PFSK-1 (cell line): ENCODE data around the gene RFX3.

Source experiments
- FOXP2 ChIP-seq: optimal IDR thresholded peaks from 2 replicates; pipeline ENCODE3; 2011; ENCODE audit warnings: borderline replicate concordance, control low read depth, inconsistent platforms; ENCODE audit not compliant: insufficient read depth; ENCODE audit errors: extremely low read length, extremely low read depth
- POLR2AphosphoS5 ChIP-seq: IDR thresholded peaks from 2 replicates; pipeline ENCODE4 v1.6.1; 2012; ENCODE audit warnings: low read depth, mild to moderate bottlenecking, control low read depth, low read length, moderate library complexity
- SIN3A ChIP-seq: IDR thresholded peaks from 2 replicates; pipeline ENCODE4 v1.6.1; 2012; ENCODE audit warnings: mild to moderate bottlenecking, low read length, moderate library complexity, borderline replicate concordance; ENCODE audit not compliant: insufficient read depth
- TAF1 ChIP-seq: IDR thresholded peaks from 2 replicates; pipeline ENCODE4 v1.6.1; 2012; ENCODE audit warnings: low read length, control low read depth, borderline replicate concordance; ENCODE audit not compliant: insufficient read depth
- TF ChIP-seq, protein P1 (sequence below), 2 experiments: IDR thresholded peaks; 2 replicates each; pipeline versions ENCODE4 v1.6.1 to v1.8.0; 2011 to 2012; ENCODE audit warnings: low read depth in 2 of 2, low read length in 2 of 2, control low read depth in 1 of 2, inconsistent platforms in 1 of 2, mild to moderate bottlenecking in 1 of 2, moderate library complexity in 1 of 2; ENCODE audit not compliant: insufficient read depth in 1 of 2

RFX3 gene

DNA sequence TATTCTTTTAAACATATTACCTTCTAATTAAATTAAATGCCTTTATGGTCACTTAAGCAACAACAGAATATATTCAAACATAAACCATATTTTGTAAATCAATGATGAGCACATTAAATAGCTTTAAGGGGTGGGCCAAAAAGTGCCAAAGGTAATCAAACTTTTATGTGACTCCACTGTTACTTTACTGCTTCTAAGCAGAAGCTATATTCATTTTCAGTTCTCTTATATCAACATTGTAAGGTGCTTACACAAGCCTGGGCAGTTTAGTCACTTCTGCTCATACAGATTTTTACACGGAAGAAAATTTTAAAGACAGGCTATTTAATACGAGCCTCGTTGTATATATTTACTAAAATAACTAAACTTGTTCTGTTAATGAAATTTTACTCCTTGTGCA, 29.9 kb downstream of the RFX3 start:
- TF ChIP-seq, protein P1, sequence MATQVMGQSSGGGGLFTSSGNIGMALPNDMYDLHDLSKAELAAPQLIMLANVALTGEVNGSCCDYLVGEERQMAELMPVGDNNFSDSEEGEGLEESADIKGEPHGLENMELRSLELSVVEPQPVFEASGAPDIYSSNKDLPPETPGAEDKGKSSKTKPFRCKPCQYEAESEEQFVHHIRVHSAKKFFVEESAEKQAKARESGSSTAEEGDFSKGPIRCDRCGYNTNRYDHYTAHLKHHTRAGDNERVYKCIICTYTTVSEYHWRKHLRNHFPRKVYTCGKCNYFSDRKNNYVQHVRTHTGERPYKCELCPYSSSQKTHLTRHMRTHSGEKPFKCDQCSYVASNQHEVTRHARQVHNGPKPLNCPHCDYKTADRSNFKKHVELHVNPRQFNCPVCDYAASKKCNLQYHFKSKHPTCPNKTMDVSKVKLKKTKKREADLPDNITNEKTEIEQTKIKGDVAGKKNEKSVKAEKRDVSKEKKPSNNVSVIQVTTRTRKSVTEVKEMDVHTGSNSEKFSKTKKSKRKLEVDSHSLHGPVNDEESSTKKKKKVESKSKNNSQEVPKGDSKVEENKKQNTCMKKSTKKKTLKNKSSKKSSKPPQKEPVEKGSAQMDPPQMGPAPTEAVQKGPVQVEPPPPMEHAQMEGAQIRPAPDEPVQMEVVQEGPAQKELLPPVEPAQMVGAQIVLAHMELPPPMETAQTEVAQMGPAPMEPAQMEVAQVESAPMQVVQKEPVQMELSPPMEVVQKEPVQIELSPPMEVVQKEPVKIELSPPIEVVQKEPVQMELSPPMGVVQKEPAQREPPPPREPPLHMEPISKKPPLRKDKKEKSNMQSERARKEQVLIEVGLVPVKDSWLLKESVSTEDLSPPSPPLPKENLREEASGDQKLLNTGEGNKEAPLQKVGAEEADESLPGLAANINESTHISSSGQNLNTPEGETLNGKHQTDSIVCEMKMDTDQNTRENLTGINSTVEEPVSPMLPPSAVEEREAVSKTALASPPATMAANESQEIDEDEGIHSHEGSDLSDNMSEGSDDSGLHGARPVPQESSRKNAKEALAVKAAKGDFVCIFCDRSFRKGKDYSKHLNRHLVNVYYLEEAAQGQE (IDR thresholded peaks at IDR 0.05; ENCODE audit: insufficient read depth in 1 of 2, low read depth in 2 of 2, low read length in 2 of 2) = no peak
- no peak for TF ChIP-seq SIN3A
- TF ChIP-seq FOXP2 = no peak
- no peak for TF ChIP-seq TAF1
- TF ChIP-seq POLR2AphosphoS5 = no peak

DNA sequence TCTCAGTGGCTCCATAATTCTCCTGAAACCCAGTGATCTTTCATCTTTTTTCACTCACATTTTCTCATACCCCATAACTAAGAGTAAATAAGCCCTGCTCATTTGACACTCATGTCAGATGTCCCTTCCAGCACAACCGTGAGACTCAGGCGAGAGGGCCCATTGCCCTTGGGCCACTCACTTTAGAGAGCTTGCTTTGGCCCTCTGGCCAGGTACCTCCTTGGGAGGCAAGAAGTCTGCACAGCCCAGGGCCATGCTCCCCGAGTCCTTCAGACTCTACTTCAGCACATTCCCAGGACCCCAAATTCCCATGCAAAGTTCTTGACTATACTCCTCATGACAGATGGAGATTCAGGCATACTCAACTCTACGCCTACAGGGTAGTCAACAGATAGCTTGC, 33.6 kb downstream of the RFX3 start:
- no peak for TF ChIP-seq POLR2AphosphoS5
- TF ChIP-seq, protein P1 (IDR thresholded peaks at IDR 0.05; ENCODE audit: insufficient read depth in 1 of 2, low read depth in 2 of 2, low read length in 2 of 2) = no peak
- no peak for TF ChIP-seq SIN3A
- no peak for TF ChIP-seq FOXP2
- no peak for TF ChIP-seq TAF1

DNA sequence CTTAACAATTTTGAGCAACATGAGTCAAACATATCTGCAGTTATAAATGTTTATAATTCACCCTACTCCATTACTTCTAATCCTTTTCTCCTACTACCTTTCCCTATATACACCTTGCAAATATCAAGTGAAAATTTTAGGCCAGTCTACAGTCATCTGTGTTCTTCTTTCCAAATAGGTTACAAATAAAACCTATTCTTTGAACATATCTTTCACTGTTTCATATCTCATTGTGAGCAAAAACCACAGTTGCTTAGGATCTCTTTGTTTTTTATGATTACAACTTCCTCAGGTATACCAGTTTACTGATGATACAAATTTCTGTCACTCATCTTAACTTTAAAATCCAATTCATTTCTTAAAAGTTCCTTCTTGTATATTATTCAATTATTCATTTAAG, 34.4 kb downstream of the RFX3 start:
- TF ChIP-seq POLR2AphosphoS5 (no peak), FOXP2 (no peak), SIN3A (no peak), TAF1 (no peak)
- TF ChIP-seq, protein P1 (IDR thresholded peaks at IDR 0.05; ENCODE audit: insufficient read depth in 1 of 2, low read depth in 2 of 2, low read length in 2 of 2) = no peak

DNA sequence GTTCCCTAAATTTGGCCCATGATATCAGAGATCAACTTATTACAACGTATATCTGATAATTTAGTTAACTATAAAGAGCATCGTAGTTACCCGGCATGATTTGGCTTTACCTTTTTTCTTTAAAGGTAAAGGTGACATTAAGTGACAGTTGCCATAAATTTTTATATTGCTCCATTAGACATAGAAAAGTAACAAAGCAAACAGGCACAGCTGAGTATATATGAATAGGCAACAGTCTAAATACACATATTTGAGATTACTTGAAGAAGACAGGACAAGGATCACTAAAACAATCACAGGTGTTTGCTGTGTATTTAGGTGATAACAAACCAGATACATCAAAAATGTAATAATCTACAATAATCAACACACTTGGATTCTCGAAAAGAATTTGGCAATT, 34.8 kb downstream of the RFX3 start:
- no peak for TF ChIP-seq TAF1

DNA sequence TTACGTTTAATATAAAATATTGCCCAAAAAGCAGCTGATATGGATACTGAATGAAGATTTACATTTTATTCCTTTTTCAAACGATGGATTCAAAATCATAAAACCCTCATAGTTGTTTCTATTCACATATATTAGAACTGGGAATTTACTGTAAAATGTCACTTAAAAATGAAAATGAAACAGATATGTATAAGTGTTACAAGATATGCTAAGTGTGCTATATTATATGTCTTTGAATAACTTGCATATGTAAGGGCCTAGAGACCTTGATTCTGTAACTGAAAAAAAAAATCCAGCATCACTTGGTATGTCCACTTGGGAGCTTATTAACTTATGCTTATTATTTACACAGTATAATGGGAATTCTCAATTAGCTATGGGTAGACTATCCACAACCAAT, 43.2 kb downstream of the RFX3 start:
- TF ChIP-seq SIN3A = no peak

DNA sequence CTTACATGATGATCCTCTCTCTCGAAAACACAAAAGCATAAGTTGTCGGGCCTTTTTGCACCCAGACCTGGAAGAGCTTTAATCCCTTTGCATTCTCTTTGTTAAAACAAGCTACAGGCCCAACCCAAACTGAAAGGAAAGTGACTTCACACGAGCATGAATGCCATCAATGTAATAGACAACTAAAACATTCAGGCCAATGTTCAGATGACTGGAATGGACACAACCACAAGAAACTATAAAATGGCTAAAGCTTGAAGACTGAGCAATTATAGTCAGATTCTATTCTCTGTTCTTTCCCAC, 45.5 kb downstream of the RFX3 start:
- TF ChIP-seq FOXP2 (no peak), SIN3A (no peak), POLR2AphosphoS5 (no peak), TAF1 (no peak)
- TF ChIP-seq, protein P1 (IDR thresholded peaks at IDR 0.05; ENCODE audit: insufficient read depth in 1 of 2, low read depth in 2 of 2, low read length in 2 of 2) = no peak
